ENCODE data around the gene LRPPRC.

The LRPPRC gene

DNA sequence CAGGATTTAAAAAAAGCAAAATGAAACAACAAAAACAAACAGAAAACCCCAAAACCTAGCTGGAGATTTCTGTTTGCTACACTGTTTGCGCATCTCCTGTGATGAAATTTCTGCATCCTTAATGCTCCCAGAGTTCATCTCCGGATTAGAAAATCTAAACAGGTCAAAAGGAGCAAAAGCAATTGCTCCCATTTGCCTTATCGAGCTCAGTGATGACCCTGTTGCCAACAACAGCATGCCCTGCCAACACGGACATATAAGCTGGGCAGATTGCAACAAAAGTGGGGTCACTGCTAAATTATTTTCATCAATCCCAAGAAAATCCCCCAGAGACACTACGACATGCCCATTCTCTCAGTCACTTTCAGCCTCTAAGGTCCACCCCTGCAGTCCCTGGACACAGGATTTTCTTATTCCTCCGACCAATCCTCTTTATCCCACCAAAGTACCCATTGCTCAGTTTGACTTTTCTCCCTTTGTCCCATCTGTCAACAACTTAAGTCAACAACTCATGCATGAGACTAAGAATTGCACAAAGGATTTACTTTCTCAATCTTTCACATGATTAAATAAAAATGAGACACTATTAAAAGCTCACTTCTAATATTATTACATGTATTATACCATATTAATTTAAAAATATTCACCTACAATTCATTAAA, 89.2 kb downstream of the LRPPRC start:
- no peak for DNase-seq (ENCODE audit: low spot score)

- no peak for DNase-seq (ENCODE audit: low spot score)
Measured at GRCh38 chr2:43905871-43906270, 89.9 kb downstream of the LRPPRC start.

DNA sequence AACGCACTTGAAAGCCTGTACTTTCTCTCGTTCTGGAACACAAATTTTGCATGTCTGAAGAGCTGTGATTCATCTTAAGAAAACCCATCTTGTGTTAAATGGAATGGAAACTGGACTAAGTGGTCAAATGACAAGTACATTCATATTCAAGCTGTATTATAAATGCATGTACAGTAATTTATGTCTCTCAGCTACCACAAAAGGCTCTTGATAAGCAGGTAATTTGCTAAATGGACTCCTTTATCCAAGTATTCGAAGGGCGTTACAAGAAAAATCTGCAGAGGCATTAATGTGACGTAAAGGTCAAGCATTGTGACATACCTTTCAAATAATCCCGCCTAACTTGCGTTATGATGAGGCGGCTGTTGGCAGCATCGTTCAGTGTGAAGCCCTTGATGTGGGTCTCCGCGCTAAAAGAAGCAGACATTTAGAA, 90.4 kb downstream of the LRPPRC start:
- no peak for DNase-seq (ENCODE audit: low spot score)

DNA sequence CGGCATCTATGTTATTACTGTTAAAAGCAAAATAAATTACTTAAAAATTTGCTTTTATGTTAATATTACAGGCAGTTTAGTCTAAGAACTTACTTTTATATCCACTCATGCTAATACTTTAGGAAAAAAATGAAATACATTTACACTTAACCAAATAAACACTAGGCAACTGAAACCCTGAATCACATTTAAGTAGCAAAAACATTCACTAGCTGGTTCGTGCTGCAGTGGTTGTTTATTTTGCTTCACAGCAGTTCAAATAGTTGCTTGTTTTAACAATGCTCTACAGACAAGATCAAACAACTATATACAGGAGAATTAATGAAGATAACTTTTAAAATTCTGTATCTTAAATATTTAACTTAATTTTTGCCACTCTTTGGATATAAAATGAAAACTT, 96.2 kb downstream of the LRPPRC start:
- DNase-seq (ENCODE audit: low spot score): no peak

GRCh38 chr2:43898838-43899346, 96.9 kb downstream of the LRPPRC start:
- DNase-seq (ENCODE audit: low spot score): no peak

GRCh38 chr2:43898134-43898837, 97.5 kb downstream of the LRPPRC start:
- DNase-seq (ENCODE audit: low spot score): no peak

DNA sequence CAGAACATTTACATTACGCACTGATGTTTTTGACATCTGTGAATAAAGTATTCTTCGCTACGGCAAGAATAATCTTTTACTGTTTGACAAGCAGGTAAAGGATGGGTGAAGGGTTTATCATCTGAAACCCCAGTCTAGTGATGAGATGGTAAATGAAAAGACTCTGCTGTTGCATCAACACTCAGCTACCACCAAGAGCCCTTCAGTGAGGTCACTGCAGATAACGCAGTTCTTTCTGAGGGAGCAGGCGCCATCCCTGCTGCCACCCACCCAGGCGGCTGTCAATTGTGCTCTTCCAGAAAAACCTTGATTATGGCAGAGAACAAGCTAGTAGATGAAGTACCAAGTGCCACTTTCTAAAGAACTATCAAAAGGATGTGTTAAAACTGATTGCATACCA, 98.3 kb downstream of the LRPPRC start:
- no peak for DNase-seq (ENCODE audit: low spot score)

GRCh38 chr2:43896906-43897305, 98.9 kb downstream of the LRPPRC start:
- no peak for DNase-seq (ENCODE audit: low spot score)

DNA sequence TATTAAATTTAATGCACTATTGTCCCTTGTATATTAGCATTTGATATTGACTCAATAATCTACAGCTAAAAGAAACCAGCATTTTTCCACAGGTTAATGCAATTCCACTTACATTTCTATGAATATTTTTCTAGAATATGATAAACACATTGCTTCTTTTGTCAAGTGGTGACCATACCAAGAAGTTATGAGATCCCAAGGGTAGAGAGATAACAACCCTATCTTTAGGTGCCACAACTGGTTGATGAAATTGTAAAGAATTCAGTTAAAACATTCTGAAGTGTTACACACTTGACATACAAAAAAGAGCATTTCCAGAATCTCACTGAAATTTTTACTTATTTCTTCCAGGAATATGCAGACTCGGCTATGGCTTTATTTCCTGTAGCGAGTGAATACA, 101.0 kb downstream of the LRPPRC start:
- no peak for DNase-seq (ENCODE audit: low spot score)

DNA sequence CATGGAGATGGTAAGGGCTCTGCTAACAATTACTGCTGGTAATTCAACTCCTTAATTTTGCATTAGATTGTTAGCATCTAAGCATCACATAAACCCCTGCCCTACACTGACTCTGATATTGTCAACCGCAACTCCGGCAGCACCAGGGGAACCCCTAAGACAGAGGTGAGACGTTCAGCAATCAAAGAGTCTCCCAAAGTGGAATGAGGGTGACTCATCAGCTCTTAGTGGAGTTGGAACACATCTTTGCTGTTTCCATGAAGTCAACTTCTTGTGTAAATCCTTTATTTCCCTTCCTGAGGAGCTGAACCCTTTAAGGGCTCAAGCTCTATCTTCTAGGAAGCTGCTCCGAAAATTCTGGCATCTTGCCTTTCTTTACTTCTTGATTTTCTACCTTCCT, 104.9 kb downstream of the LRPPRC start:
- DNase-seq (ENCODE audit: low spot score): no peak

DNA sequence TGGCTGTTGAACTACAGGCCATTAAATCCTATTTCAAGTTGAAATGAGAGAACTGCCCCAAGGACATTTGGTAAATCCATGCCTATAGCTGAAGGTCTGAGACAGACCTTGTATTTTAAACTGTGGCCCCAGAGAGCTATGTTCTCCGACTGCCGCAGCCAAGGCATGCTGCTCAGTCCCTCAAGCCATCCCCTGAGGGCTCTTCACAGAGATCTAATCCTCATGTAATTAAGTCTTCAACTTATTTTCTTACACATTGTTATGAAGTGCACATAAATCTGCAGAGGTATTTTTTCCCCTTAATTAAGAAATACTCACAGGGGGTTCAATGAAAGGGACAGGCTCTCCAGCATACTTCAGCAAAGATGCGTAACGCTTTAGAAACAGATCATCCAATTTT, 106.4 kb downstream of the LRPPRC start:
- DNase-seq (ENCODE audit: low spot score): no peak

GRCh38 chr2:43887176-43887575, 108.6 kb downstream of the LRPPRC start:
- DNase-seq (ENCODE audit: low spot score): no peak

DNA sequence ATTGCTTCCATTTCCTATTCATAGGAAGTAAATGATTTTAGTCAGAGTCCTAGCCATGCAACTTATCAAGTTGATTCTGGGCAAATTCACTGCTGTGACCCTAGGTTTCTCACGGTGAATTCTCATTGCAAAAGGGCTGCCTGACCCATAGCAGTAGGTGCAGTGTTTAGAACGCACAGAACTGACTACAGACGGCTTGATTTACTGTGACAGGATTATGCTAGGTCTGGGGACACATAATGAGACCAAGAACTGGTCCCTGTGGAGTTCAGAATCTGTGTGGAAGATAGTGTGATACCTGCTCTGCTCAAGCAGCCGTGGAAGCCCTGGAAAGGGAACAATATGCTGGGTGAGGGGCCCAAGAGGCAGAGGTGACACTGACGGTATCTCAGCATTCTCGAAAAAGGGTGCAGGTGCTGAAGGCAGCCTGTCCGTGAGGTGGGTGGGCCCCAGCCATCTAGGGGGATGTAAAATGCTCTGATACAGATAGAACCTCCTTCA, 110.6 kb downstream of the LRPPRC start:
- no peak for DNase-seq (ENCODE audit: low spot score)

- no peak for DNase-seq (ENCODE audit: low spot score)
Measured at GRCh38 chr2:43884689-43885088, 111.1 kb downstream of the LRPPRC start.

DNA sequence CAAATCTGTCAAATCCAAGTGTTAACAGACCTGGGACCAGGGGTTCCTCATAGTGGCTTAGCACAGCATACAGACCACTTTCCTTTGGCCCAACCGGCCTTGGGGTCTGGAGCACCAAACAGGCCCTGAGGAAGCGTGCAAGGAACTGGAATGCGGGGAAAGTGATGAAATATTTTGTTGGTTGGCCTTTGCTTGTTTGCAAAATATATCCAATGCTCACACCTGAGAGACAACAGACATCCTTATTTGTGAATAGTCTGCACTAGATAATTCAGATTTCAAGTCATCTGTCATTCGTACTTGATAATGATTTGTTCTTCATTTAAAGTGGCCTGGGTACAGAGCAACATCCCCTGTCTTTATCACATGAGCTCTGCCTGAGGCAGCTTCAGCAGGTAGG, 113.5 kb downstream of the LRPPRC start:
- DNase-seq (ENCODE audit: low spot score): no peak

GRCh38 chr2:43880952-43881351, 114.8 kb downstream of the LRPPRC start:
- DNase-seq (ENCODE audit: low spot score): no peak

- DNase-seq (ENCODE audit: low spot score): no peak
Measured at GRCh38 chr2:43880471-43880870, 115.3 kb downstream of the LRPPRC start.

DNA sequence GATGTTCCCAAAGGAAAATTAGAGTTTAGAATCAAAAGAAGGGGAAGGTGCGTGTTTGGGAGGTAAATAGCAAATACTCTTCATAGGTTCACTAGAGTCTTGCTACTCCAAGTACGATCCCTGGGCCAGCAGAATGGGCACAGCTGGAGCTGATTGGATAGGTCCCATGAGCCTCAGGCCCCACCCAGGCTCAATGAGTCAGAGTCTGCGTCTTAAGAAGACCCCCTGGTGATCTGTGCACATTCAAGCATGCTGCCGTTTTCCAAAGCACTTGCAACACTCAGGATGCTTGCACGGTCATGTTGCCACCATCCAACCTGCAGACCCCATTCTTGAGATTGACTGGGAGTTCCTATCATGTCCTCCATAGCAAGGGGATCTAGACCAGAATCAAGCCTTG, 116.5 kb downstream of the LRPPRC start:
- DNase-seq (ENCODE audit: low spot score): no peak

DNA sequence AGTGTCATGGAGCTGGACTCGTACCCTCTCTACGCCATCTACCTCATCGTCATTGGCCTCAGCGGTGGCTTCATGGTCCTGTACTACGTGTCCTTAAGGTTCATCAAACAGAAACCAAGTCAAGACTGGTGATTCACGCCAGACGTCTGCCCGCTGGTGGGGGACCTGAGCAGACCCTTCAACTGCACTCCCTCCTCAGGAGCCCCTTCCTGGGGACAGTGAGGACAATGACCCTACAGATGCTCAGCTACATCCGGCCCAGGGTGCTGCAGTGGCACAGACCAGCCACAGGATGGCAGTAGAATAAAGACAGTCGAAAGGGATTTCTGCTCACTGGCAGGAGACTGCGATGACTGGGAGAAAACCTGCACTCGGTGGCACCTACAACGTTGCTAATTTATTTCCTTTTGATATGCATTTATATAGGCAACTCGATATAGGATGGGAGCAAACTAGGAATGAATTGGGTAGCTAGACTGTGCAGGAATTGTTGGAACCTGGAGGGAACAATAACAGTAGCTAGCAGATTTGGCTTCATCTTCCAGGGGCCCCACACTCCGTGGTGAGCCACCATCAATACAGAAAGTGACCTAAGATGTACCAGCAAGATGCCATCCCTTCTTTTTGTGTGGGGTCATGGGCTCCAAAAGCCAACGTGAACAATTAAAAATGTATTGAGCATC, 117.9 kb downstream of the LRPPRC start:
- DNase-seq (ENCODE audit: low spot score): peak; percentile 69

- DNase-seq (ENCODE audit: low spot score): no peak
Measured at GRCh38 chr2:43874776-43875451, 120.9 kb downstream of the LRPPRC start.

GRCh38 chr2:43872151-43872550, 123.6 kb downstream of the LRPPRC start:
- DNase-seq (ENCODE audit: low spot score): no peak

DNA sequence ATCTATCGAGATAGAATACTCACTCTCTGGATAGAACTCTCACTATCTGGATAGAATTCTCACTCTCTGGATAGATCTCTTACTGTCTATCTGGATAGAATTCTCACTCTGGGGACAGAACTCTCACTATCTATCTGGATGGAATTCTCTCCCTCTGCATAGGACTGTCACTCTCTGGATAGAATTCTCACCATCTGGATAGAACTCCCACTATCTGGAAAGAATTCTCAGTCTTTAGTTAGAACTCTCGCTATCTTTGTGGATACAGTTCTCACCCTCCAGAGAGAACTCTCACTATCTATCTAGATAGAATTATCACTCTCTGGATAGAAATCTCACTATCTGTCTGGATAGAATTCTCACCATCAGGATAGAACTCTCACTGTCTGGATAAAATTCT, 140.5 kb downstream of the LRPPRC start:
- no peak for DNase-seq (ENCODE audit: low spot score)
